HL-60 (cell line): ENCODE results near the gene SP3.

Source experiments
- DNase-seq, 2 experiments: peaks; one replicate each; pipeline ENCODE4 v3.0.0-alpha.2; 2010 to 2020; ENCODE audit warnings: low read depth in 1 of 2, low spot score in 1 of 2
- H3K27ac ChIP-seq: fragments of 250-450 bp; sonication (Bioruptor Pico); replicated peaks from 2 replicates; pipeline ENCODE4 v1.5.1; 2020; ENCODE audit warnings: mild to moderate bottlenecking, moderate library complexity
- H3K27me3 ChIP-seq: fragments of 250-450 bp; sonication (Bioruptor Pico); 2 replicates; pipeline ENCODE4 v1.5.1; 2021; ENCODE audit warnings: mild to moderate bottlenecking, moderate library complexity; ENCODE audit not compliant: insufficient read depth, poor library complexity, severe bottlenecking
- H3K4me3 ChIP-seq: replicated peaks from 2 replicates; pipeline ENCODE4 v1.5.1; 2011; ENCODE audit warnings: mild to moderate bottlenecking, control low read depth, low read length; ENCODE audit not compliant: insufficient read depth
- CTCF ChIP-seq: IDR thresholded peaks from one replicate; pipeline ENCODE4 v1.5.1; 2011; ENCODE audit warnings: low read length, control low read depth, inconsistent platforms; ENCODE audit not compliant: insufficient read depth
- GABPA ChIP-seq: IDR thresholded peaks from 2 replicates; pipeline ENCODE4 v1.6.1; 2012; ENCODE audit warnings: low read depth
- POLR2AphosphoS5 ChIP-seq: IDR thresholded peaks from 2 replicates; pipeline ENCODE4 v1.6.1; 2012; ENCODE audit warnings: low read depth
- REST ChIP-seq: IDR thresholded peaks from 2 replicates; pipeline ENCODE4 v1.6.1; 2012; ENCODE audit warnings: low read depth; ENCODE audit not compliant: insufficient replicate concordance
- SPI1 ChIP-seq: IDR thresholded peaks from 2 replicates; pipeline ENCODE4 v1.6.1; 2012; ENCODE audit warnings: low read depth, mild to moderate bottlenecking, borderline replicate concordance

Gene SP3

GRCh38 chr2:173886613-173887012 lies 78.6 kb downstream of the SP3 start:
- DNase-seq = no peak
- TF ChIP-seq GABPA = no peak
- TF ChIP-seq SPI1 = no peak
- TF ChIP-seq REST = no peak
- no peak for TF ChIP-seq POLR2AphosphoS5
- TF ChIP-seq CTCF = no peak
- H3K4me3 ChIP-seq = no peak overlapping the region
- H3K27me3 ChIP-seq = no peaks in the 10 kb centered on the region
- H3K27ac ChIP-seq = no peak overlapping the region

- Histone ChIP-seq H3K27me3 (no peaks in the 10 kb centered on the region), H3K27ac (no peak overlapping the region), H3K4me3 (no peak overlapping the region)
- no peak for DNase-seq
- TF ChIP-seq POLR2AphosphoS5 (no peak), GABPA (no peak), REST (no peak), CTCF (no peak), SPI1 (no peak)
Measured at GRCh38 chr2:173884025-173884802, 81.0 kb downstream of the SP3 start.

- no peak for TF ChIP-seq REST
- TF ChIP-seq CTCF = no peak
- no peak for TF ChIP-seq SPI1
- TF ChIP-seq POLR2AphosphoS5 = no peak
- TF ChIP-seq GABPA = no peak
- Histone ChIP-seq H3K27me3 (no peaks in the 10 kb centered on the region), H3K27ac (no peak overlapping the region), H3K4me3 (no peak overlapping the region)
- no peak for DNase-seq
Measured at GRCh38 chr2:173881886-173882285, 83.3 kb downstream of the SP3 start.
